ENCODE measurements around the gene C2orf72. TPM values are rescaled to one million over a fixed set of nuclear protein-coding genes. Genes with fewer than 3 reads are reported as not detected.
"Not testable (repeated sequence)": the region's sequence is repeated elsewhere in the genome, so short reads cannot be mapped to it uniquely, and the experiment has no call there.

Gene C2orf72
- total RNA-seq, 1 donor from 2014 or later, result 3.0 TPM

- no peak overlapping the region for H3K4me3 Mint-ChIP-seq
- H3K27ac Mint-ChIP-seq (ENCODE audit: unreplicated experiment), result no peak overlapping the region
- H3K4me1 Mint-ChIP-seq, result peaks cover 31% of the 10 kb centered on the region
- no peaks in the 10 kb centered on the region for H3K36me3 Mint-ChIP-seq (ENCODE audit: low read depth)
- DNase-seq (ENCODE audit: low read depth, low spot score), result no peak
- no peaks in the 10 kb centered on the region for H3K9me3 Mint-ChIP-seq
- no peaks in the 10 kb centered on the region for H3K27me3 Mint-ChIP-seq (ENCODE audit: low read depth)
- no peak for TF ChIP-seq CTCF (conservative IDR thresholded peaks at IDR 0.05)
Observed at GRCh38 chr2:231018184-231018583, 19.1 kb upstream of the C2orf72 start.

GRCh38 chr2:231025059-231025458 is 12.3 kb upstream of the C2orf72 start:
- DNase-seq (ENCODE audit: low read depth, low spot score), result not testable (repeated sequence)

GRCh38 chr2:231028889-231029288 is 8.4 kb upstream of the C2orf72 start:
- H3K27ac Mint-ChIP-seq (ENCODE audit: unreplicated experiment), result no peak overlapping the region
- H3K27me3 Mint-ChIP-seq (ENCODE audit: low read depth), result peaks cover 18% of the 10 kb centered on the region

More at GRCh38 chr2:231025059-231025458, 12.3 kb upstream of the C2orf72 start:
- not testable (repeated sequence) for H3K4me3 Mint-ChIP-seq; H3K9me3 Mint-ChIP-seq; H3K36me3 Mint-ChIP-seq (ENCODE audit: low read depth); H3K4me1 Mint-ChIP-seq; H3K27me3 Mint-ChIP-seq (ENCODE audit: low read depth); H3K27ac Mint-ChIP-seq (ENCODE audit: unreplicated experiment)

GRCh38 chr2:231029563-231029962 is 7.8 kb upstream of the C2orf72 start:
- no peak overlapping the region for H3K27ac Mint-ChIP-seq (ENCODE audit: unreplicated experiment)
- peaks cover 25% of the 10 kb centered on the region for H3K27me3 Mint-ChIP-seq (ENCODE audit: low read depth)
- H3K9me3 Mint-ChIP-seq, result no peaks in the 10 kb centered on the region
- peaks cover 6% of the 10 kb centered on the region for H3K4me1 Mint-ChIP-seq
- no peak for TF ChIP-seq CTCF (conservative IDR thresholded peaks at IDR 0.05)
- H3K4me3 Mint-ChIP-seq, result no peak overlapping the region
- H3K36me3 Mint-ChIP-seq (ENCODE audit: low read depth), result no peaks in the 10 kb centered on the region
- no peak for DNase-seq (ENCODE audit: low read depth, low spot score)

More at GRCh38 chr2:231028889-231029288, 8.4 kb upstream of the C2orf72 start:
- no peak overlapping the region for H3K4me3 Mint-ChIP-seq
- no peaks in the 10 kb centered on the region for H3K36me3 Mint-ChIP-seq (ENCODE audit: low read depth)
- peaks cover 6% of the 10 kb centered on the region for H3K4me1 Mint-ChIP-seq
- TF ChIP-seq CTCF (conservative IDR thresholded peaks at IDR 0.05), result no peak
- DNase-seq (ENCODE audit: low read depth, low spot score), result no peak
- H3K9me3 Mint-ChIP-seq, result no peaks in the 10 kb centered on the region

GRCh38 chr2:231030725-231031124 is 6.6 kb upstream of the C2orf72 start:
- DNase-seq (ENCODE audit: low read depth, low spot score), result no peak
- H3K4me3 Mint-ChIP-seq, result no peak overlapping the region
- no peaks in the 10 kb centered on the region for H3K36me3 Mint-ChIP-seq (ENCODE audit: low read depth)
- H3K4me1 Mint-ChIP-seq, result no peaks in the 10 kb centered on the region
- no peak overlapping the region for H3K27ac Mint-ChIP-seq (ENCODE audit: unreplicated experiment)
- TF ChIP-seq CTCF (conservative IDR thresholded peaks at IDR 0.05), result no peak
- H3K9me3 Mint-ChIP-seq, result no peaks in the 10 kb centered on the region
- H3K27me3 Mint-ChIP-seq (ENCODE audit: low read depth), result peaks cover 35% of the 10 kb centered on the region

- no peaks in the 10 kb centered on the region for H3K36me3 Mint-ChIP-seq (ENCODE audit: low read depth)
- no peaks in the 10 kb centered on the region for H3K4me1 Mint-ChIP-seq
- H3K4me3 Mint-ChIP-seq, result no peak overlapping the region
- TF ChIP-seq CTCF (conservative IDR thresholded peaks at IDR 0.05), result no peak
- no peaks in the 10 kb centered on the region for H3K9me3 Mint-ChIP-seq
- peaks cover 50% of the 10 kb centered on the region for H3K27me3 Mint-ChIP-seq (ENCODE audit: low read depth)
- no peak overlapping the region for H3K27ac Mint-ChIP-seq (ENCODE audit: unreplicated experiment)
- no peak for DNase-seq (ENCODE audit: low read depth, low spot score)
Observed at GRCh38 chr2:231032575-231033140, 4.7 kb upstream of the C2orf72 start.
